Naive thymus-derived CD4-positive, alpha-beta T cell (primary cell): Measurements from ENCODE around the gene MED10. TPM values are rescaled to one million over a fixed set of nuclear protein-coding genes. Genes with fewer than 3 reads are reported as not detected.

ENCODE experiments used
- ATAC-seq: fragments of 150-1000 bp; cut with Tn5 transposase; 2 replicates; pipeline ENCODE4 v1.10.0; 2021; ENCODE audit warnings: mild to moderate bottlenecking, moderate library complexity
- CTCF ChIA-PET: fragments of 350-600 bp; sonication (Branson Sonifier 250); formaldehyde crosslinking; loops from one replicate; lab custom pipeline; 2021; ENCODE audit warnings: antibody characterized with exemption; lab: Charles Lee
- POLR2A ChIA-PET: fragments of 350-600 bp; sonication (Branson Sonifier 250); formaldehyde crosslinking; loops from one replicate; lab custom pipeline; 2021; ENCODE audit warnings: antibody characterized with exemption, inconsistent platforms; lab: Charles Lee
- DNase-seq, 9 donors: peaks; one replicate each; pipeline versions ENCODE4 v3.0.0 to v3.0.0-alpha.2; 2020 to 2022; ENCODE audit warnings: mixed read lengths in 1 of 9
- H3K27ac ChIP-seq: one replicate; pipeline ENCODE4 v1.7.0; 2013; ENCODE audit warnings: mild to moderate bottlenecking, low read depth, low read length, moderate library complexity
- H3K27me3 ChIP-seq, 2 donors: one replicate each; pipeline ENCODE4 v1.7.0; 2013; ENCODE audit warnings: low read length in 2 of 2, mild to moderate bottlenecking in 2 of 2, moderate library complexity in 2 of 2; ENCODE audit not compliant: control insufficient read depth in 2 of 2, insufficient read depth in 2 of 2
- H3K36me3 ChIP-seq, 3 experiments: 1 replicate in 2 of 3; 2 replicates in 1 of 3; pipeline ENCODE4 v1.7.0; 2013; ENCODE audit warnings: low read length in 3 of 3, mild to moderate bottlenecking in 3 of 3, moderate library complexity in 1 of 3; ENCODE audit not compliant: insufficient read depth in 3 of 3, control insufficient read depth in 2 of 3
- H3K4me1 ChIP-seq, 2 donors: one replicate each; pipeline ENCODE4 v1.7.0; 2013; ENCODE audit warnings: low read length in 2 of 2, mild to moderate bottlenecking in 2 of 2, moderate library complexity in 1 of 2; ENCODE audit not compliant: control insufficient read depth in 2 of 2, insufficient read depth in 2 of 2
- H3K4me3 ChIP-seq: 2 replicates; pipeline ENCODE4 v1.7.0; 2013; ENCODE audit warnings: mild to moderate bottlenecking, low read length
- H3K9me3 ChIP-seq, 3 experiments: 1 replicate in 2 of 3; 2 replicates in 1 of 3; pipeline ENCODE4 v1.7.0; 2013; ENCODE audit warnings: low read length in 3 of 3; ENCODE audit not compliant: control insufficient read depth in 2 of 3
- H3K27ac Mint-ChIP-seq, 9 donors: one replicate each; pipeline ENCODE4 v1.8.0; 2020 to 2022; ENCODE audit warnings: mixed read lengths in 9 of 9, mild to moderate bottlenecking in 8 of 9, moderate library complexity in 5 of 9, inconsistent platforms in 2 of 9
- H3K27me3 Mint-ChIP-seq, 5 donors: one replicate each; pipeline ENCODE4 v1.8.0; 2021 to 2022; ENCODE audit warnings: mixed read lengths in 5 of 5, mild to moderate bottlenecking in 1 of 5
- H3K36me3 Mint-ChIP-seq, 5 donors: one replicate each; pipeline ENCODE4 v1.8.0; 2020 to 2022; ENCODE audit warnings: mixed read lengths in 5 of 5, mild to moderate bottlenecking in 3 of 5, inconsistent platforms in 1 of 5
- H3K4me1 Mint-ChIP-seq, 7 donors: one replicate each; pipeline ENCODE4 v1.8.0; 2020 to 2022; ENCODE audit warnings: mixed read lengths in 7 of 7, mild to moderate bottlenecking in 3 of 7, inconsistent platforms in 1 of 7
- H3K4me3 Mint-ChIP-seq, 10 donors: one replicate each; pipeline ENCODE4 v1.8.0; 2020 to 2022; ENCODE audit warnings: mild to moderate bottlenecking in 10 of 10, mixed read lengths in 10 of 10, moderate library complexity in 6 of 10, inconsistent platforms in 2 of 10
- H3K9me3 Mint-ChIP-seq, 11 donors: one replicate each; pipeline ENCODE4 v1.8.0; 2020 to 2022; ENCODE audit warnings: mixed read lengths in 11 of 11, mild to moderate bottlenecking in 4 of 11, inconsistent platforms in 1 of 11, moderate library complexity in 1 of 11
- intact Hi-C, 2 donors: fragments of 100-400 bp; cut with micrococcal nuclease; formaldehyde crosslinking; loops; one replicate each; pipeline ENCODE4 v1.15.1; 2023
- polyA plus RNA-seq, 2 donors: library from polyadenylated mRNA; unstranded; fragments of 300-500 nt; fragmentation: Illumina TruSeq; gene quantifications; one replicate each; pipeline ENCODE4 v1.2.3, GENCODE V29; 2021
- total RNA-seq, 6 experiments: library from RNA in 5 of 6; stranded (reverse) in 5 of 6; gene quantifications; 1 replicate in 5 of 6; 2 replicates in 1 of 6; pipeline ENCODE4 v1.2.3 and lab custom pipeline; 2021 to 2026

Gene MED10
- total and polyA plus RNA-seq, 7 experiments from 2014 or later = 46.0 to 121 (median 62.2) TPM

GRCh38 chr5:6342689-6343315, 35.5 kb downstream of the MED10 start:
- Histone ChIP-seq H3K4me3 (no peak overlapping the region), H3K27ac (no peak overlapping the region), H3K9me3 (no peaks in the 10 kb centered on the region), H3K27me3 (no peaks in the 10 kb centered on the region), H3K4me1 (no peaks in the 10 kb centered on the region), H3K36me3 (no peaks in the 10 kb centered on the region)
- no peaks in the 10 kb centered on the region for H3K9me3 Mint-ChIP-seq
- DNase-seq (no peak), ATAC-seq (no peak)
- intact Hi-C loops = no loop called here
- no peaks in the 10 kb centered on the region for H3K4me1 Mint-ChIP-seq
- CTCF ChIA-PET = no interaction called here
- H3K4me3 Mint-ChIP-seq = no peak overlapping the region
- peaks cover 0 to 4% (median 0%) of the 10 kb centered on the region in 5 donors for H3K36me3 Mint-ChIP-seq
- peaks cover 0 to 4% (median 0%) of the 10 kb centered on the region in 5 donors for H3K27me3 Mint-ChIP-seq
- H3K27ac Mint-ChIP-seq = no peak overlapping the region
- POLR2A ChIA-PET = no interaction called here

- H3K4me3 ChIP-seq = no peak overlapping the region
- Mint-ChIP-seq H3K27me3 (peaks cover 0 to 4% (median 0%) of the 10 kb centered on the region in 5 donors), H3K36me3 (peaks cover 0 to 16% (median 11%) of the 10 kb centered on the region in 5 donors), H3K4me3 (no peak overlapping the region), H3K9me3 (no peaks in the 10 kb centered on the region), H3K27ac (no peak overlapping the region), H3K4me1 (no peaks in the 10 kb centered on the region)
- intact Hi-C loops = no loop called here
- DNase-seq (no peak), ATAC-seq (no peak)
- no peaks in the 10 kb centered on the region for H3K27me3 ChIP-seq
- no peaks in the 10 kb centered on the region for H3K9me3 ChIP-seq
- no peak overlapping the region for H3K27ac ChIP-seq
- POLR2A ChIA-PET = no interaction called here
- no peaks in the 10 kb centered on the region for H3K36me3 ChIP-seq
- CTCF ChIA-PET = no interaction called here
- no peaks in the 10 kb centered on the region for H3K4me1 ChIP-seq
These were observed 38.2 kb downstream of the MED10 start for GRCh38 chr5:6340100-6340499.

- no peaks in the 10 kb centered on the region for H3K9me3 ChIP-seq
- peaks cover 0 to 23% (median 18%) of the 10 kb centered on the region in 5 donors for H3K36me3 Mint-ChIP-seq
- no peak for ATAC-seq
- peaks cover 0 to 3% (median 0%) of the 10 kb centered on the region in 11 donors for H3K9me3 Mint-ChIP-seq
- no peaks in the 10 kb centered on the region for H3K4me1 Mint-ChIP-seq
- H3K4me3 ChIP-seq = no peak overlapping the region
- H3K27me3 ChIP-seq = no peaks in the 10 kb centered on the region
- no peak overlapping the region for H3K4me3 Mint-ChIP-seq
- no peaks in the 10 kb centered on the region for H3K4me1 ChIP-seq
- H3K36me3 ChIP-seq = no peaks in the 10 kb centered on the region
- DNase-seq = no peak
- H3K27ac Mint-ChIP-seq = no peak overlapping the region
- POLR2A ChIA-PET = no interaction called here
- CTCF ChIA-PET = no interaction called here
- peaks cover 0 to 4% (median 0%) of the 10 kb centered on the region in 5 donors for H3K27me3 Mint-ChIP-seq
- intact Hi-C loops = no loop called here
- no peak overlapping the region for H3K27ac ChIP-seq
These were observed 39.5 kb downstream of the MED10 start for GRCh38 chr5:6338871-6339270.

GRCh38 chr5:6338135-6338534, 40.2 kb downstream of the MED10 start:
- Mint-ChIP-seq H3K4me1 (no peaks in the 10 kb centered on the region), H3K27ac (no peak overlapping the region), H3K36me3 (peaks cover 0 to 30% (median 24%) of the 10 kb centered on the region in 5 donors), H3K27me3 (peaks cover 0 to 4% (median 0%) of the 10 kb centered on the region in 5 donors), H3K9me3 (peaks cover 0 to 6% (median 0%) of the 10 kb centered on the region in 11 donors), H3K4me3 (no peak overlapping the region)
- no peaks in the 10 kb centered on the region for H3K9me3 ChIP-seq
- peaks cover 0 to under 1% (median 0%) of the 10 kb centered on the region in 3 experiments for H3K36me3 ChIP-seq
- intact Hi-C loops = no loop called here
- no peak overlapping the region for H3K4me3 ChIP-seq
- no peak for DNase-seq
- ATAC-seq = no peak
- no peak overlapping the region for H3K27ac ChIP-seq
- ChIA-PET CTCF (no interaction called here), POLR2A (no interaction called here)
- H3K27me3 ChIP-seq = no peaks in the 10 kb centered on the region
- H3K4me1 ChIP-seq = no peaks in the 10 kb centered on the region

DNA sequence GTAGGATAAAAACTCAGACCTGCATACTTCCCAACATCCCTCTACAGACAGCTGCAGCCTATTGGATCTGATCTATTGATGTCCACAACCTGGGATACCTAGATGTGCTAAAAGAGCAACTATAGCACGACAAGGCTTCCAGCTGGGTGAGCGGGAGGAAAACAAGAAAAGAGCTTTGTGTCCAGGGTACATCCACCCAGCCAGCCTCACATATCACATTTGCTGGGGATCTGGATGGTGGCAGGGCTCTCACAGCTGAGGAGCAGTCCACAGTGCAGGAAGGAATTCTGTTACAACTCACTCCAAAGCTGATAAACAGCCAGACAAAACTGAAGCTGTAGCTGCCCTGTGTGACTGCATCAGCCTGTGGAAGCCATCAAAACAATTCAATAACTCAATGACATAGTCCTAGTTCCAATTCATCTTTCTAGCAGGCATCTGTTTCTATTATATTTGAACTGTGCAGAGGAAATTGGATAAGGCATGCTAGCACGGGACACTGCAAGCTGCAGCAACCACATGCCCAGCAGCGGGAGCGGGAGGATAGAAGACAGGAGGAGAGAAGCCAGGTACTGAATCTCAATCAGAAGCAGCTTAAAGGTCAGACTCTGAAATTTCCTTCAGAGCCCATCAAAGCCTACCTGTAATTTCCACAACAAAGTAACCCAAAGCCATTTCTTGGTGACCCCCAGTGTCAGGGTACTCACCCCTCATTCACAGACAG, 45.0 kb downstream of the MED10 start:
- intact Hi-C loops = no loop called here
- Histone ChIP-seq H3K4me3 (no peak overlapping the region), H3K36me3 (peaks cover 0 to 7% (median 0%) of the 10 kb centered on the region in 3 experiments), H3K27me3 (no peaks in the 10 kb centered on the region), H3K4me1 (no peaks in the 10 kb centered on the region), H3K27ac (no peak overlapping the region), H3K9me3 (peaks cover 0 to 19% (median 0%) of the 10 kb centered on the region in 3 experiments)
- Mint-ChIP-seq H3K9me3 (peaks cover 3 to 34% (median 15%) of the 10 kb centered on the region in 11 donors), H3K4me1 (no peaks in the 10 kb centered on the region), H3K27ac (no peak overlapping the region), H3K27me3 (no peaks in the 10 kb centered on the region), H3K4me3 (no peak overlapping the region), H3K36me3 (peaks cover 0 to 52% (median 49%) of the 10 kb centered on the region in 5 donors)
- ATAC-seq = no peak
- POLR2A ChIA-PET = no interaction called here
- no peak for DNase-seq
- CTCF ChIA-PET = no interaction called here

DNA sequence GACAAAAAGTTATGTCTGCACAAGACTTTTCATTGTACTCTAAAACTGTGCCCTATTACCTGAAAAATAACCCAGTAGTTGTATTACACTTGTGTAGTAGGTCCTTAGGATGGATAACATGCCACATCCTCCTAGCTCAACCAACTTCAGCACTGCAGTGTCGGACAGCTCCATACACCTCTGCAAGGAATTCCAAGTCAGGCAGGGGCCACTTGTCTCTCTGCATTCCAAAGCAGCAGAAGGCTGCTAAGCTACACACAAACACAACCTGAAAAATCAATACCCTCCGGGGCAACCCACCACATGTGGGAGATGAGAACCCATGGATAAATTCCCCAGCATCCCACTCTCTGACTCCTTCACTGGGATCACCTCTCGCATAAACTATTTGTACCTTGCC, 50.2 kb downstream of the MED10 start:
- Histone ChIP-seq H3K36me3 (peaks cover 0 to 7% (median 0%) of the 10 kb centered on the region in 3 experiments), H3K9me3 (peaks cover 0 to 19% (median 0%) of the 10 kb centered on the region in 3 experiments), H3K4me1 (no peaks in the 10 kb centered on the region), H3K27ac (no peak overlapping the region), H3K27me3 (no peaks in the 10 kb centered on the region), H3K4me3 (no peak overlapping the region)
- ATAC-seq (no peak), DNase-seq (peak in 1 of 9 donors; percentile 25)
- Mint-ChIP-seq H3K4me3 (no peak overlapping the region), H3K9me3 (peaks cover 3 to 40% (median 17%) of the 10 kb centered on the region in 11 donors), H3K27ac (no peak overlapping the region), H3K36me3 (peaks cover 0 to 38% (median 20%) of the 10 kb centered on the region in 5 donors), H3K27me3 (no peaks in the 10 kb centered on the region), H3K4me1 (no peaks in the 10 kb centered on the region)
- intact Hi-C loops = no loop called here
- POLR2A ChIA-PET = no interaction called here
- CTCF ChIA-PET = no interaction called here
